Adipose tissue (tissue), 3 donors: Measurements from ENCODE around the gene PIEZO2. TPM values are rescaled to one million over a fixed set of nuclear protein-coding genes. Genes with fewer than 3 reads are reported as not detected.
"Not testable (repeated sequence)": the region's sequence is repeated elsewhere in the genome, so short reads cannot be mapped to it uniquely, and the experiment has no call there.

Source experiments
- H3K27ac ChIP-seq: one replicate; pipeline ENCODE4 v1.5.1; 2013; ENCODE audit warnings: low read depth, low read length
- WGBS, 3 donors: extraction: QIAGEN DNeasy Blood & Tissue Kit; methylation state at CpG; one replicate each; pipeline ENCODE4 v1.1.7; 2013; 5-methylcytosine and 5-hydroxymethylcytosine counted together
- polyA plus RNA-seq, 3 donors: library from polyadenylated mRNA; stranded (reverse); fragments of 200-250 nt; gene quantifications; one replicate each; pipeline ENCODE4 v1.2.3, GENCODE V29; 2013
- donor health status: healthy with polysubstance abuse.
- donor health status: Bipolar disorder and iron deficiency.
- donor health status: healthy.

Gene PIEZO2
- polyA plus RNA-seq, 3 donors, result 0.72 to 1.3 (median 0.91) TPM

GRCh38 chr18:10851824-10852319 is 297.5 kb downstream of the PIEZO2 start:
- H3K27ac ChIP-seq, result no peak overlapping the region
- WGBS, 3 donors, result 1% methylated on average over 3 of the region's 3 CpGs

GRCh38 chr18:10850840-10851239 is 298.5 kb downstream of the PIEZO2 start:
- 14 to 15% (median 14%) methylated on average over 1 of the region's 1 CpG for WGBS, 3 donors
- no peak overlapping the region for H3K27ac ChIP-seq

GRCh38 chr18:10850216-10850615 is 299.2 kb downstream of the PIEZO2 start:
- 73 to 91% (median 88%) methylated on average over 7 of the region's 7 CpGs for WGBS, 3 donors
- no peak overlapping the region for H3K27ac ChIP-seq

- 70 to 92% (median 92%) methylated on average over 6 of the region's 6 CpGs for WGBS, 3 donors
- H3K27ac ChIP-seq, result no peak overlapping the region
Observed at GRCh38 chr18:10847907-10848306, 301.5 kb downstream of the PIEZO2 start.

GRCh38 chr18:10847408-10847790 is 302.0 kb downstream of the PIEZO2 start:
- H3K27ac ChIP-seq, result no peak overlapping the region
- WGBS, 3 donors, result 67 to 94% (median 87%) methylated on average over 8 of the region's 8 CpGs

- 75 to 94% (median 93%) methylated on average over 6 of the region's 6 CpGs for WGBS, 3 donors
- no peak overlapping the region for H3K27ac ChIP-seq
Observed at GRCh38 chr18:10846657-10847407, 302.5 kb downstream of the PIEZO2 start.

GRCh38 chr18:10846035-10846434 is 303.3 kb downstream of the PIEZO2 start:
- H3K27ac ChIP-seq, result not testable (repeated sequence)
- WGBS, 3 donors, result 58 to 88% (median 88%) methylated on average over 2 of the region's 2 CpGs

- WGBS, 3 donors, result 58 to 84% (median 77%) methylated on average over 5 of the region's 5 CpGs
- no peak overlapping the region for H3K27ac ChIP-seq
Observed at GRCh38 chr18:10843565-10843964, 305.8 kb downstream of the PIEZO2 start.

- no peak overlapping the region for H3K27ac ChIP-seq
- 21 to 35% (median 25%) methylated on average over 1 of the region's 1 CpG for WGBS, 3 donors
Observed at GRCh38 chr18:10842861-10843260, 306.5 kb downstream of the PIEZO2 start.

- 50 to 74% (median 54%) methylated on average over 4 of the region's 4 CpGs for WGBS, 3 donors
- no peak overlapping the region for H3K27ac ChIP-seq
Observed at GRCh38 chr18:10842371-10842770, 307.0 kb downstream of the PIEZO2 start.

- no peak overlapping the region for H3K27ac ChIP-seq
Observed at GRCh38 chr18:10841203-10841602, 308.2 kb downstream of the PIEZO2 start.

GRCh38 chr18:10840743-10841142 is 308.6 kb downstream of the PIEZO2 start:
- 4 to 39% (median 7%) methylated on average over 2 of the region's 2 CpGs for WGBS, 3 donors
- H3K27ac ChIP-seq, result no peak overlapping the region

GRCh38 chr18:10839421-10839820 is 309.9 kb downstream of the PIEZO2 start:
- 69 to 88% (median 81%) methylated on average over 1 of the region's 1 CpG for WGBS, 3 donors
- no peak overlapping the region for H3K27ac ChIP-seq

GRCh38 chr18:10838553-10838952 is 310.8 kb downstream of the PIEZO2 start:
- no peak overlapping the region for H3K27ac ChIP-seq
- WGBS, 3 donors, result 76 to 94% (median 85%) methylated on average over 2 of the region's 2 CpGs

- H3K27ac ChIP-seq, result no peak overlapping the region
- WGBS, 3 donors, result 79 to 95% (median 94%) methylated on average over 6 of the region's 6 CpGs
Observed at GRCh38 chr18:10834128-10834815, 315.1 kb downstream of the PIEZO2 start.

- no peak overlapping the region for H3K27ac ChIP-seq
- 55 to 73% (median 66%) methylated on average over 2 of the region's 2 CpGs for WGBS, 3 donors
Observed at GRCh38 chr18:10833656-10834055, 315.7 kb downstream of the PIEZO2 start.

- H3K27ac ChIP-seq, result no peak overlapping the region
- 90 to 100% (median 99%) methylated on average over 2 of the region's 2 CpGs for WGBS, 3 donors
Observed at GRCh38 chr18:10826400-10826799, 323.0 kb downstream of the PIEZO2 start.

GRCh38 chr18:10822456-10822855 is 326.9 kb downstream of the PIEZO2 start:
- 5 to 21% (median 9%) methylated on average over 6 of the region's 6 CpGs for WGBS, 3 donors
- H3K27ac ChIP-seq, result no peak overlapping the region

GRCh38 chr18:10820681-10821080 is 328.7 kb downstream of the PIEZO2 start:
- no peak overlapping the region for H3K27ac ChIP-seq
- 61 to 88% (median 66%) methylated on average over 5 of the region's 5 CpGs for WGBS, 3 donors

GRCh38 chr18:10814336-10814735 is 335.0 kb downstream of the PIEZO2 start:
- H3K27ac ChIP-seq, result no peak overlapping the region
- 44 to 65% (median 54%) methylated on average over 4 of the region's 4 CpGs for WGBS, 3 donors
